Parathyroid adenoma (tissue), 2 donors: ENCODE data around the gene CEP112.

Experiments
- H2AFZ ChIP-seq: fragments of 300-600 bp; sonication (generic); one replicate; pipeline ENCODE4 v1.7.0; 2017; ENCODE audit warnings: antibody characterized with exemption, mild to moderate bottlenecking
- H3K27ac ChIP-seq: fragments of 300-600 bp; sonication (generic); one replicate; pipeline ENCODE4 v1.7.0; 2017
- H3K27me3 ChIP-seq: fragments of 300-600 bp; sonication (generic); one replicate; pipeline ENCODE4 v1.7.0; 2017; ENCODE audit warnings: low read length; ENCODE audit not compliant: control insufficient read depth, insufficient read depth
- H3K36me3 ChIP-seq: fragments of 300-600 bp; sonication (generic); one replicate; pipeline ENCODE4 v1.7.0; 2017; ENCODE audit warnings: low read length; ENCODE audit not compliant: control insufficient read depth, insufficient read depth
- H3K4me1 ChIP-seq: fragments of 300-600 bp; sonication (generic); one replicate; pipeline ENCODE4 v1.7.0; 2017; ENCODE audit warnings: control low read depth
- H3K4me2 ChIP-seq: fragments of 300-600 bp; sonication (generic); one replicate; pipeline ENCODE4 v1.7.0; 2017; ENCODE audit warnings: low read length
- H3K4me3 ChIP-seq: fragments of 300-600 bp; sonication (generic); one replicate; pipeline ENCODE4 v1.7.0; 2017; ENCODE audit warnings: low read depth, low read length
- H3K79me2 ChIP-seq: fragments of 300-600 bp; sonication (generic); one replicate; pipeline ENCODE4 v1.7.0; 2017; ENCODE audit warnings: control low read depth
- H3K9ac ChIP-seq: fragments of 300-600 bp; sonication (generic); one replicate; pipeline ENCODE4 v1.7.0; 2017; ENCODE audit warnings: mild to moderate bottlenecking
- H3K9me3 ChIP-seq: fragments of 300-600 bp; sonication (generic); one replicate; pipeline ENCODE4 v1.7.0; 2017; ENCODE audit warnings: low read length; ENCODE audit not compliant: control insufficient read depth
- TF ChIP-seq, protein P1 (sequence below): fragments of 300-600 bp; sonication (generic); IDR thresholded peaks from one replicate; pipeline ENCODE4 v1.7.0; 2017; ENCODE audit warnings: antibody characterized with exemption, mild to moderate bottlenecking
- donor health status: primary hyperparathyroidism.

Gene CEP112

DNA sequence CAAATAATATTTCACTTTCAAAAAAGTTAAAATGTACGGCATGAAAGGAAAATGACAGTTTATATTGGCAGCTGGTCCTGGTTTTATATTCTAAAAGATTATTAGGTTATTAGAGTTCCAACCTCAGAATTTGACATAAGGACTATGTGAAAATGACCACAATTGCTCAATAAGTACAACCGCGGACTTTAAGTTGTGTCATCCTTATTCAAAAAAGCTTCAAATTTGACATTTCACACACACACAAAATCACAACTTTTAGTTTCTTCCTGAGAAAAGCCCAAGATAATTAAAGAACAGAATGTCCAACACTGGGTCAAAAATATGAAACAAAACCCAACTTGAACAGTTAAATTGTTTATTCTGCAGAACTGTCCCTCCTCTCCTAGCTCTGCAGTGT lies 497.3 kb downstream of the CEP112 start:
- TF ChIP-seq, protein P1, sequence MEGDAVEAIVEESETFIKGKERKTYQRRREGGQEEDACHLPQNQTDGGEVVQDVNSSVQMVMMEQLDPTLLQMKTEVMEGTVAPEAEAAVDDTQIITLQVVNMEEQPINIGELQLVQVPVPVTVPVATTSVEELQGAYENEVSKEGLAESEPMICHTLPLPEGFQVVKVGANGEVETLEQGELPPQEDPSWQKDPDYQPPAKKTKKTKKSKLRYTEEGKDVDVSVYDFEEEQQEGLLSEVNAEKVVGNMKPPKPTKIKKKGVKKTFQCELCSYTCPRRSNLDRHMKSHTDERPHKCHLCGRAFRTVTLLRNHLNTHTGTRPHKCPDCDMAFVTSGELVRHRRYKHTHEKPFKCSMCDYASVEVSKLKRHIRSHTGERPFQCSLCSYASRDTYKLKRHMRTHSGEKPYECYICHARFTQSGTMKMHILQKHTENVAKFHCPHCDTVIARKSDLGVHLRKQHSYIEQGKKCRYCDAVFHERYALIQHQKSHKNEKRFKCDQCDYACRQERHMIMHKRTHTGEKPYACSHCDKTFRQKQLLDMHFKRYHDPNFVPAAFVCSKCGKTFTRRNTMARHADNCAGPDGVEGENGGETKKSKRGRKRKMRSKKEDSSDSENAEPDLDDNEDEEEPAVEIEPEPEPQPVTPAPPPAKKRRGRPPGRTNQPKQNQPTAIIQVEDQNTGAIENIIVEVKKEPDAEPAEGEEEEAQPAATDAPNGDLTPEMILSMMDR = no peak
- no peak overlapping the region for H3K4me2 ChIP-seq
- H3K4me1 ChIP-seq = no peaks in the 10 kb centered on the region
- no peaks in the 10 kb centered on the region for H3K9me3 ChIP-seq
- no peak overlapping the region for H3K4me3 ChIP-seq
- no peak overlapping the region for H2AFZ ChIP-seq
- H3K9ac ChIP-seq = no peak overlapping the region
- no peaks in the 10 kb centered on the region for H3K79me2 ChIP-seq
- no peaks in the 10 kb centered on the region for H3K27me3 ChIP-seq
- H3K36me3 ChIP-seq = no peaks in the 10 kb centered on the region
- no peak overlapping the region for H3K27ac ChIP-seq

DNA sequence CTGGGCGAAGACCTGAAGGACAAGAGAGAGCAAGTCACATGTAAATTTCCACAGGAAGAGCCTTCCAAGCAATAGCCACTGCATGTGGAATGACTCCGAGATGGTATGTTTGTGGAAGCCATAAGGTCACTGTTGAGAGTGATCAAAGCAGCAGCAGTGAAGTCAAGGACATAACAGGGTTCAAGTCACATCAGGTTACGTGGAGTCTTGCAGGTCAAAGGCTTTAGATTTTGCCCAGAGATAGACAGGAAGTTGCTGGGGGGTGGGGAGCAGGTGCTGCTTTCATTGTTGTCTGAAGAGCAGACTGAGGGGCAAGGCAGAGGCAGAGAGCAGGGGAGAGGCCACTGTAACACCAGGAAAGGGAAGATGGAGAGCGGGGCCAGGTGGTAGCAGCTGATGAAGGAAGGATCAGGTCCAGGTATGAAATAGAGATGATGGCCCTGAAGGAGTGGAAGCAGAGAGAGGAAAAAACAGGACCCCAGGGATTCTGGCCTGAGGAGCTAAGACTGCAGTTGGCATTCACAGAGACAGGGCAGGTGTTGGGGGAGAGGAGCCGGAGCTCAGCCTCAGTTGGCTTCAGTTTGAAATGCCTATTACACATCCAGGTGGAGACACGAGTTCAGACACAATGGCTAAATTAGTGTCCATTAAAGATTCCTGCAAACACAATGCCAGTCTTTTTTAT lies 501.2 kb downstream of the CEP112 start:
- TF ChIP-seq, protein P1 = no peak
- H3K36me3 ChIP-seq = no peaks in the 10 kb centered on the region
- no peak overlapping the region for H3K27ac ChIP-seq
- H3K4me1 ChIP-seq = no peaks in the 10 kb centered on the region
- no peaks in the 10 kb centered on the region for H3K9me3 ChIP-seq
- H3K79me2 ChIP-seq = no peaks in the 10 kb centered on the region
- no peak overlapping the region for H2AFZ ChIP-seq
- no peaks in the 10 kb centered on the region for H3K27me3 ChIP-seq
- H3K4me3 ChIP-seq = no peak overlapping the region
- no peak overlapping the region for H3K4me2 ChIP-seq
- no peak overlapping the region for H3K9ac ChIP-seq

DNA sequence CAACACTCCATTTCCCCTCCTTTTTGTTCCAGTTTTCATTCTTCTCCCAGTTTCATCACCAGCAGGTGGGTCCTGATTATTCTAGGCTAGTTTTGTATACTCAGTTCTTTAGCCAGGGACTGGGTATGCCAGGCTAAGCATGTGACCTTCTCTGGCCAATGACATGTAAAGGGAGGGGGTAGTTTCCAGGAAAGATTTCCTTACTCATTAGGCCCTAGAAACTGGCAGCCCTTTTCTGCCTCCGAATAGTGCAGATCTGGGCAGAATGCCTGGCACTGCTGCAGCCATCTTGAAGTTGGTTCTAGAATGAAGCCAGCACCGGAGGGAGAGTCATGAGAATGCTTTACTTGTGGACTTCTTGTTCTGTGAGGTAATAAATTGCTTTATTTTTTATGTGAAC lies 503.6 kb downstream of the CEP112 start:
- H3K4me1 ChIP-seq = no peaks in the 10 kb centered on the region
- no peaks in the 10 kb centered on the region for H3K27me3 ChIP-seq
- TF ChIP-seq, protein P1 = no peak
- no peak overlapping the region for H3K9ac ChIP-seq
- H3K36me3 ChIP-seq = no peaks in the 10 kb centered on the region
- H2AFZ ChIP-seq = no peak overlapping the region
- no peak overlapping the region for H3K4me3 ChIP-seq
- H3K4me2 ChIP-seq = no peak overlapping the region
- no peaks in the 10 kb centered on the region for H3K79me2 ChIP-seq
- no peak overlapping the region for H3K27ac ChIP-seq
- no peaks in the 10 kb centered on the region for H3K9me3 ChIP-seq

DNA sequence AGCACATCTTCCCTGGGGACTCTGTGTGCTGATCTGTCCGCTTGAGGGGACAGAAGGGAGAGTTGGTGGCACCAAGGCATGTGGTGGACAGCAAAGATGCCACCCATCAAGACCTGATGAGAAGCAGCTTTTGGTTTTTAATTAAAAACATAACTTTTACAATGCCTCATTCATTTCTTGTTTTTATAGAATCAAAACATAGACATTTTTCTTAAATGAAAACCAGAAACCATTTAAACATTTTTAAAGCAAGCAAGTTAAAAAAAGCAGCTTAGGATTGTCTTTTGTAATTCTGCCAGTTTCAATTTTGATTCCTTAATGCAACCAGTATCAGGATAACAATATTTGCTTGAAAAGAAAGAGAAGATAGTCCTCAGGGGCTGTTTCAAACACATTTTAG lies 506.8 kb downstream of the CEP112 start:
- Histone ChIP-seq H3K4me3 (no peak overlapping the region), H3K4me2 (no peak overlapping the region), H3K4me1 (no peaks in the 10 kb centered on the region), H2AFZ (no peak overlapping the region), H3K9me3 (no peaks in the 10 kb centered on the region), H3K27ac (no peak overlapping the region), H3K36me3 (no peaks in the 10 kb centered on the region), H3K9ac (no peak overlapping the region), H3K79me2 (no peaks in the 10 kb centered on the region), H3K27me3 (no peaks in the 10 kb centered on the region)
- TF ChIP-seq, protein P1 = no peak

DNA sequence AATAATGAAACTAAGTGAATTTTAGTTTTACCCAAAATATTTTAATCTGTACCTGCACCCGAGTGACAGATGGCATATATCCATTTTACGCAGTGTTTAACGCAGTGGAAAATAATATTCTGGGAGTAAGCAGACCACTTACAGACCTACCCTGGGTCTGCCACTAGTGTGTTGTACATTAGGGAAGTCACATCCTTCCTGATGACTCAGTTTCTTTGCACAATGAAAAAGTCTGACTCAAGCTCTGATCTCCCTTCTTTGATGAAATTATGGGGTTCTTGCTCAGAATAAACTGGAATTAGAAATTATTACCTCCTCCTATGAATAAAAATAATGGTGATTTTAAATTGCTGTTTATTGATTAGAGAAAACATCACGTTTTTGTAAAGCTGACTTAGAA lies 507.3 kb downstream of the CEP112 start:
- Histone ChIP-seq H3K4me2 (no peak overlapping the region), H3K27ac (no peak overlapping the region), H3K9ac (no peak overlapping the region), H2AFZ (no peak overlapping the region), H3K27me3 (no peaks in the 10 kb centered on the region), H3K4me1 (no peaks in the 10 kb centered on the region), H3K9me3 (no peaks in the 10 kb centered on the region), H3K36me3 (no peaks in the 10 kb centered on the region), H3K79me2 (no peaks in the 10 kb centered on the region), H3K4me3 (no peak overlapping the region)
- TF ChIP-seq, protein P1 = no peak
